ENCODE data around the gene FAT3. TPM values are rescaled to one million over a fixed set of nuclear protein-coding genes. Genes with fewer than 3 reads are reported as not detected.

The FAT3 gene
- total and polyA plus RNA-seq, 2 donors (not counting 3 experiments of a cell fraction or from before 2014, with no cell fraction given) = 0.08 to 1.4 TPM

DNA sequence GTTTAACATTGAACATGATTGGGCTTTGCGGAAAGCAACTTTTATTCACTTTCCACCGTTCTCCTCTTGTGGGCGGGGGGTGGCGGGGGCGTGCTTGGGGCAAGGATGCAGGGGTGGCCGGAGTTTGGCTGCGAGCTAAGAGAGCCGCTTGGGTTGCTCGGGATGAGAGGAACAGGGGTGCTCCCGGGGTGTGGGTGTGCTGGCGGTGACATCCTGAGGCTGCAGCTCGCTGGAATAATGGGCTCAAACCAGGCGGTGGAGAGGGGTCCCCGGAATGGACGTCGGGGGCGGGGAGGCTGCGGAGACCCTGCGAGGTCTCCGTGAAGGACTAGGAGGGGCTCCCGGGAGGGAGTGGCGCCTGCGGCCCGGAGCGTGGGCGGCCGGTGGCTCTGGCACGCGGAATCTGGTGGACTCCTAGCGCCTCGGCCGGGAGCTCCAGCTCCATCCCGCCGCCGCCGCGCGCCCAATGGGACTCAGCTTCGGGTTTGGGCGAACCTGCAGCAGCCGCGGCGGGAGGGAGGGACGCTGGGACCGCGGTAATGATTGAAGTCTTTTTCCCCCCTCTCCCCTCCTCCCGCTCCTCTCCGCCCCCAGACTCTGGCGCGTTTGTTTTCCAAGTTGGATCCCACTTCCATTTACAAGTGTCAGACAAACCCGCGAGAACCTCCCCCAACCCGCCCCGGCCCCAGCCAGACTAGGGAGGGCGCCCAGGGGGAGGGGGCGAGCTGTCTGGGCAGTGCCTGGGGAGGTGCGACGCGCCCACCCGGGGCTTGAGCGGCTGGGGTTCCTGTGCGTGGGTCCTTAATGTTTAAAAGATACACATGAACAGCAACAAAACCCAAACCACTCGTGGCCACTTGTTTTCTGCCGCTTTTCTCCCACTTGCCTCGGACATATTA is 2.0 kb downstream of the FAT3 start:
- dilution Hi-C loops (cut with MboI; ENCODE audit: extremely low pct_ligation_motif_present, low sequenced_read_pairs) = no loop called here
- H3K27ac ChIP-seq (ENCODE audit: insufficient read depth, low read depth, low read length) = no peak overlapping the region
- BruUV-seq (replicated peaks) = no TSS peak
- H4K20me1 ChIP-seq (replicated peaks; ENCODE audit: control insufficient read depth, extremely low read depth, insufficient read depth, low read length) = no peaks in the 10 kb centered on the region
- no peak for DNase-seq (ENCODE audit: low read depth, low spot score)
- H3K9ac ChIP-seq (replicated peaks; ENCODE audit: extremely low read depth, insufficient read depth, low read length) = no peak overlapping the region
- H3K9me3 ChIP-seq (replicated peaks; ENCODE audit: control insufficient read depth, insufficient read depth, low read length) = no peaks in the 10 kb centered on the region
- no peak overlapping the region for H3K4me3 ChIP-seq (replicated peaks in 1 of 3; ENCODE audit: insufficient read depth in 1 of 3, low read depth in 1 of 3, low read length in 3 of 3)
- peaks cover 30 to 52% of the 10 kb centered on the region in 2 experiments for H3K27me3 ChIP-seq (ENCODE audit: control insufficient read depth in 2 of 2, insufficient read depth in 2 of 2, low read length in 2 of 2)
- ChIA-PET CTCF (no interaction called here), POLR2A (no interaction called here)
- H3K4me2 ChIP-seq (ENCODE audit: insufficient read depth, low read length) = no peak overlapping the region
- no peaks in the 10 kb centered on the region for H3K36me3 ChIP-seq (ENCODE audit: control insufficient read depth in 2 of 2, extremely low read depth in 1 of 2, insufficient read depth in 2 of 2, low read length in 2 of 2)
- H3K4me1 ChIP-seq (ENCODE audit: control insufficient read depth, extremely low read depth, insufficient read depth, low read length) = no peaks in the 10 kb centered on the region
- H3K79me2 ChIP-seq (ENCODE audit: control insufficient read depth, insufficient read depth, low read length) = no peaks in the 10 kb centered on the region
- intact Hi-C loops (cut with micrococcal nuclease) = loop anchor here (10.0 kb wide), 1 partner anchor 158 kb away; no protein-coding TSS in a partner anchor
- no peaks in the 10 kb centered on the region for H3K9me1 ChIP-seq (replicated peaks; ENCODE audit: control insufficient read depth, extremely low read depth, insufficient read depth, low read length)
- TF ChIP-seq FOS (IDR thresholded peaks at IDR 0.05; ENCODE audit: borderline replicate concordance, insufficient read depth, low read length) = no peak
- TF ChIP-seq EZH2 (IDR thresholded peaks at IDR 0.05; ENCODE audit: borderline replicate concordance, low read depth, low read length, severe bottlenecking) = peak; percentile 41
- H2AFZ ChIP-seq (ENCODE audit: low read depth, low read length) = no peak overlapping the region
- FAIRE-seq = no peak

DNA sequence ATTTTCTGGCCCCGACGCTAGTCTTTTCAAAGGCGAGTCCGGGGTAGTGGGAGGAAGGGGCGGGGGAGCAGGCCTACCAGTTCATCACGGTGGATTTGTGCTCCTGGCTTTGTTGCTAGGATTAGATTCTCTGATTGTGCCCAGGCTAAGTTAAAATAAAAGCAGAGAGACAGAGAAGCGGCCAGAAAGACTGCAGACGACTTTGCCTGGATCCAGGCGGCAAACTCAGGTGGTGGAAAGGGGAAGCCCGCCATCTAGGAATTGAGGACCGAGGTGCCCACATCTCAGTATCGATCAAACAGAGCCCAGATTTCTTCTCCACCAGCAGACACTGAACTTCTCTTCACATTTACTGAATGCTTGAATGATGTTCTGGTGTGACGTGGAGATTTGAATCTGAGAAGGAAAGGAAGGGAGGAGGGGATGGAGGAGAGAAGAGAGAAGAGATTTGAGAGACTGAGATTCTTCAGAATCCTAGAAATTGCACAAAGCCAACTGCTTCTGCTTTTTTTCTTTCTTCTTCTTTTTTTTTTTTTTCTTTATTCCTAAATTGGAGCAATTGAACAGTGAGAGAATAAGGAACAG is 2.7 kb downstream of the FAT3 start:
- dilution Hi-C loops (cut with MboI; ENCODE audit: extremely low pct_ligation_motif_present, low sequenced_read_pairs) (no loop called here), intact Hi-C loops (cut with micrococcal nuclease) (loop anchor here (10.0 kb wide), 1 partner anchor 157 kb away; no protein-coding TSS in a partner anchor)
- H3K9me3 ChIP-seq (replicated peaks; ENCODE audit: control insufficient read depth, insufficient read depth, low read length) = no peaks in the 10 kb centered on the region
- H3K4me2 ChIP-seq (ENCODE audit: insufficient read depth, low read length) = no peak overlapping the region
- H3K79me2 ChIP-seq (ENCODE audit: control insufficient read depth, insufficient read depth, low read length) = no peaks in the 10 kb centered on the region
- no peak overlapping the region for H2AFZ ChIP-seq (ENCODE audit: low read depth, low read length)
- TF ChIP-seq FOS (IDR thresholded peaks at IDR 0.05; ENCODE audit: borderline replicate concordance, insufficient read depth, low read length) (no peak), JUN (IDR thresholded peaks at IDR 0.05; ENCODE audit: borderline replicate concordance, insufficient read depth, insufficient read length, low read depth) (no peak), POLR2A (IDR thresholded peaks at IDR 0.05; ENCODE audit: low read depth, low read length) (no peak), MYC (IDR thresholded peaks at IDR 0.05; ENCODE audit: low read depth, low read length) (no peak), GATA2 (IDR thresholded peaks at IDR 0.05; ENCODE audit: insufficient read depth, insufficient read length, low read depth, low read length) (no peak), EZH2 (IDR thresholded peaks at IDR 0.05; ENCODE audit: borderline replicate concordance, low read depth, low read length, severe bottlenecking) (no peak), POLR2AphosphoS5 (IDR thresholded peaks at IDR 0.05; ENCODE audit: insufficient read depth, low read depth, low read length) (no peak)
- TF ChIP-seq, protein P1, sequence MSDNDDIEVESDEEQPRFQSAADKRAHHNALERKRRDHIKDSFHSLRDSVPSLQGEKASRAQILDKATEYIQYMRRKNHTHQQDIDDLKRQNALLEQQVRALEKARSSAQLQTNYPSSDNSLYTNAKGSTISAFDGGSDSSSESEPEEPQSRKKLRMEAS (IDR thresholded peaks at IDR 0.05; ENCODE audit: insufficient read depth, insufficient read length) = no peak
- TF ChIP-seq, protein P2, sequence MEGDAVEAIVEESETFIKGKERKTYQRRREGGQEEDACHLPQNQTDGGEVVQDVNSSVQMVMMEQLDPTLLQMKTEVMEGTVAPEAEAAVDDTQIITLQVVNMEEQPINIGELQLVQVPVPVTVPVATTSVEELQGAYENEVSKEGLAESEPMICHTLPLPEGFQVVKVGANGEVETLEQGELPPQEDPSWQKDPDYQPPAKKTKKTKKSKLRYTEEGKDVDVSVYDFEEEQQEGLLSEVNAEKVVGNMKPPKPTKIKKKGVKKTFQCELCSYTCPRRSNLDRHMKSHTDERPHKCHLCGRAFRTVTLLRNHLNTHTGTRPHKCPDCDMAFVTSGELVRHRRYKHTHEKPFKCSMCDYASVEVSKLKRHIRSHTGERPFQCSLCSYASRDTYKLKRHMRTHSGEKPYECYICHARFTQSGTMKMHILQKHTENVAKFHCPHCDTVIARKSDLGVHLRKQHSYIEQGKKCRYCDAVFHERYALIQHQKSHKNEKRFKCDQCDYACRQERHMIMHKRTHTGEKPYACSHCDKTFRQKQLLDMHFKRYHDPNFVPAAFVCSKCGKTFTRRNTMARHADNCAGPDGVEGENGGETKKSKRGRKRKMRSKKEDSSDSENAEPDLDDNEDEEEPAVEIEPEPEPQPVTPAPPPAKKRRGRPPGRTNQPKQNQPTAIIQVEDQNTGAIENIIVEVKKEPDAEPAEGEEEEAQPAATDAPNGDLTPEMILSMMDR (IDR thresholded peaks at IDR 0.05; ENCODE audit: extremely low read depth in 1 of 2, insufficient read depth in 1 of 2, low read depth in 1 of 2, low read length in 2 of 2) = no peak
- ChIA-PET CTCF (no interaction called here), POLR2A (no interaction called here)
- H3K4me3 ChIP-seq (replicated peaks in 1 of 3; ENCODE audit: insufficient read depth in 1 of 3, low read depth in 1 of 3, low read length in 3 of 3) = no peak overlapping the region
- no peak overlapping the region for H3K9ac ChIP-seq (replicated peaks; ENCODE audit: extremely low read depth, insufficient read depth, low read length)
- H3K27ac ChIP-seq (ENCODE audit: insufficient read depth, low read depth, low read length) = no peak overlapping the region
- BruUV-seq (replicated peaks) = no TSS peak
- no peaks in the 10 kb centered on the region for H3K36me3 ChIP-seq (ENCODE audit: control insufficient read depth in 2 of 2, extremely low read depth in 1 of 2, insufficient read depth in 2 of 2, low read length in 2 of 2)
- no peaks in the 10 kb centered on the region for H3K9me1 ChIP-seq (replicated peaks; ENCODE audit: control insufficient read depth, extremely low read depth, insufficient read depth, low read length)
- DNase-seq (ENCODE audit: low read depth, low spot score) (no peak), FAIRE-seq (no peak)
- peaks cover 30 to 52% of the 10 kb centered on the region in 2 experiments for H3K27me3 ChIP-seq (ENCODE audit: control insufficient read depth in 2 of 2, insufficient read depth in 2 of 2, low read length in 2 of 2)
- H3K4me1 ChIP-seq (ENCODE audit: control insufficient read depth, extremely low read depth, insufficient read depth, low read length) = no peaks in the 10 kb centered on the region
- H4K20me1 ChIP-seq (replicated peaks; ENCODE audit: control insufficient read depth, extremely low read depth, insufficient read depth, low read length) = no peaks in the 10 kb centered on the region

All from endothelial cell of umbilical vein (primary cell).